ENCODE data around the gene LHX3.

The LHX3 gene

DNA sequence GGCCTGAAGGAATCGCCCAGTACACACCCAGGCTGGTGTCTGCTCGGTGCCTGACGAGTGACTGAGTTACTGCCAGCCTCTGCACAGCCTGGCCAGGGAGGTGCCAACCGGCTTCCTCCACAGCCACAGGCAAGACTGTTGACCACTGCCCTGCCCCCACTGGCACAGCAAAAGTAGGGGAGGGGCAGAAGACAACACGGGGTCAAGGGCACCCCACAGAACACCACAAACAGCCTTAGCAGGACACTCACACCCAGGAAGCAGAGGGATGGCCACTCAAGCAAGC lies 722 bp upstream of the LHX3 start:
- DNase-seq, result no peak

DNA sequence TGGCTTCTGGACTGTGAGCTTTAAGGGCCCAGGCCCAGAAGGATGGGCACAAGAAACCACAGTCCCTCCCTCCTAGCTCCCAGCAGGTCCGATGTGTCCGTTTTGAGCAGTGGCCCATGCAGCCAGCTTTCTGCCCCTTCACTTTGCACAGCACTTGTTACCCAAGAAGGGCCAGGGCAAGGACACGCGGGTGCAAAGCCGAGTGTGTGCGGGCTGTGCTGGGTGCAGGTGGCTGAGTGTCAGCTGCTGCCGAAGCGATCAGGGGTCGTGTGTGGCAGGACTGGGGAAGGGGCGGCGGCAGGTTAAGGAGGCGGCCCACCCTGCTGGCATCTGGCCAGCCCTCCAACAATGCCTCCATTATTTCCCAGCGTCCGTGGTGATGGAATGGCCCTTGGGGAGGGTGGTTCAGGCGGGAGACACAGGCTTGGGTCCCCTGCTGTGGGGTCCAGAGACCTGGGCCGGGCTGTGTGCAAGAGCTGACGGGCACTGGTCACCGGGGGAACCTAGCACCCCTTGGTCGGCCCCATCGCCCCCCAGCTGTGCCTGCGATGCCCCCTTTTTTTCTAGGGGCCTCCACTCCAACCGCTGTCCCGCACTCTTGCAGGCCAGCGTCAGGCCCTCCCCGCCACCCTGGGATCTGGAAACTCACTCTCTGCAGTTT lies 653 bp downstream of the LHX3 start:
- DNase-seq, result no peak

- no peak for DNase-seq
These were observed 1.4 kb downstream of the LHX3 start for GRCh38 chr9:136203408-136204144.

DNA sequence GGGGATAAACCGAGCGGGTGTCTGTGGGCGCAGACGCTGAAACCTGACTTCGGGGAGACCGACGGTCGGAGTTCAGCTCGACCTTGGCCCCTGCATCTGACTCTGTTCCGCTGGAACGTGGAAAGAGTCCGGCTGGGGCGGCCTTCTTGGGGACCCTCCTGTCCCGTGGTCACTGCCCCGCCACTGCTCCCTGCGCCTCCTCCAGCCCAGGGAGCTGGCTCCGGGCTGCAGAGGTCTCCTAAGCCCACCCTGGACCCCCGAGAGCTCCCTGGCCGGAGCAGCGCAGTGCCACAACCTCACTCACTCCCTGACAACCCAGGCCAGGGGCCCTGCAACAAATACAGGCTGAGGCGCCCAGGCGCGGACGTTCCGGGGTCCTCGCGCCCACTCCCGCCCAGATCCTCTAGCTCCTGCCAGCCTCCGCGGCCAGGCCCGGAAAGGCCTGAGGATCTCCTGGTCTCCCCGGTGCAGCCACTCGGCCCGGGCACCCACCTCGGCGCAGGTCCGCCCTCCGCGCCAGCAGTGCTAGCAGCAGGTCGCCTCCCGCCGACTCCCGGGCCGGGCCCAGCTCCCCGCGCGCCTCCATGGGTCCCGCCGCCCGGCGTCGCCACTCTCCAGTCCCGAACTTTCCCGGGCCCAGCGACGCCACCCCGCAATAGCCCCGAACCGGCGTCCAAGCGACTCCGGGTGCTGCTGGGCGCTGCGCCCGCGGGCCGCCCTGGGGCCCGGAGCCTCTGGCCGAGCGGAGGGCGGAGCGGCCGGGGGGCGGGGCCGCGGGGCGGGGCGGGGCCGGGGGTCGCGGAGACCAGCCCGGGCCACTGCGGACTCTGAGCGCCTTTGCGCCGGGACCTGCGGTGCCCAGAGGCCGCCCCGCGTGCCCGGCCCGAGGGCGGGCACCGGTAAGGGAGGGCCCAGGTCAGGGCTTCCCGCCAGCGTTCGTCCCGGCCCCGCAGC lies 2.2 kb downstream of the LHX3 start:
- no peak for DNase-seq

GRCh38 chr9:136201609-136202453 lies 3.1 kb downstream of the LHX3 start:
- no peak for DNase-seq

DNA sequence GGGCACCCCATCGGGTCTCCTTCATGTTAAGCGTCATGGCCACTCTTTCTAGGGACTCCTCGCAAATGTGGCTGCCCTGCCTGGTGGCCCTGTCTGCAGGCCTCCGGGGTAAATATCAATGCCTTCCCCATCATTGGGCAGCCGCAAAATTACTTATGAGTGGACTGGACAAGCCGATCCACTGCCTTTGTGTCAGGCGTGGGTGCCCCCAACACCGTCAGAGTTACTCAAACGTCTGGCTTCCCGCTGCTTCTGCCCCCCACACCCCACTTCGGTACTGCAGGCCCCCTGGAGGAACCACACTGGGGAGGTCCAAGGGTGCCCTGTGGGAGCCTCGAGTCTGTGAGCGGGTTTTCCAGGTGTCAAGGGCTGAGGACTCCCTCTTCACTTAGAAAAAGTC lies 3.8 kb downstream of the LHX3 start:
- no peak for DNase-seq

DNA sequence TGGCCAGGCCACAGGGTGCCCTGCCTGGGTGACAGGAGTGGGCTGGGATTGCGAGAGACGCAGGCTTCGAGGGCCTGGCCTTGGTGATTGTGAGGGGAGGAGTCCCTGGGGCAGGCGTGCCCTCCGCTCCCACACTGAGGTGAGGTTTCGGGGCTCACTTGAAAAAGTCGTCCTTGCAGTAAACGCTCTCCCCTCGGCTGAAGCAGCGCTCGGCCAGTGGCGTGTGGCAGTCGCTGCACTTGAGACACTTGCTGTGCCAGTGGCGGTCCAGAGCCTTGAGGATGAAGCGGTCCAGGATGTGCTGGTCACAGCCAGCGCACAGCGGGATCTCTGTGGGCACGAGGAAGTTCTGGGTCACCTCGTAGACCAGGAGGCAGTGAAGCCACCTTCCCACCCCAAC lies 4.5 kb downstream of the LHX3 start:
- DNase-seq, result no peak

- DNase-seq, result no peak
These were observed 5.3 kb downstream of the LHX3 start for GRCh38 chr9:136199391-136200288.

- no peak for DNase-seq
These were observed 6.3 kb downstream of the LHX3 start for GRCh38 chr9:136198605-136199083.

DNA sequence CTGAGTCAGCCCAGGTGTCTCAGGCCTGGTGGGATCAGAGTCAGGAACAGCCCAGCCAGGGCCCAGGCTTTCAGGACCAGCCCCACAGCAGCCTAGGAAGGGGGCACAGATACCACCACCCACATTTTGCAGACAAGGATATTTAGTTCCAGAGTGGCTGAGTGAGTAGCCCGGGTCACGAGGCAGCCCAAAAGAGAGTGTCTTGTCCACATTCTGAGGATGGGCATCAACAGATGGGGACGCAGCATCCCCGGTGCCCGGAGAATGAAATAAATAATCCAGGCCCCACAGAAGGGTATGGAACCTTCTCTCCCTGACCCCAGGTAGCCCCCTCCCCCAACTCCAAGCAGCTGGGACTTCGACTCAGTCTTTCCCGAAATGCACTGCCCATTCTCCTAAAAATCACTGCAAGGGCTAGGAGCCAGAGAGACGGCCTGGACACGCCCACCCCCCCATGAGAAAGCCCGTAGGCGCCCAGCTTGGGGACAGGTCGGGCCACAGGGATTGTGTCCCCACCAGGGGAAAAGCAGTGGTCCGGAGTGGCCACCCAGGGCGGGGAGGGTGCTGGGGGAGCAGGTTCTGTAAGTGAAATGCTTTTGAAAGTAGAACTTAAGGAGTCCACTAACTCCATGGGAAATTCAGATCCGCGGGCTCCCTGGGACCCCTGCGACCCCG lies 6.9 kb downstream of the LHX3 start:
- DNase-seq, result no peak

DNA sequence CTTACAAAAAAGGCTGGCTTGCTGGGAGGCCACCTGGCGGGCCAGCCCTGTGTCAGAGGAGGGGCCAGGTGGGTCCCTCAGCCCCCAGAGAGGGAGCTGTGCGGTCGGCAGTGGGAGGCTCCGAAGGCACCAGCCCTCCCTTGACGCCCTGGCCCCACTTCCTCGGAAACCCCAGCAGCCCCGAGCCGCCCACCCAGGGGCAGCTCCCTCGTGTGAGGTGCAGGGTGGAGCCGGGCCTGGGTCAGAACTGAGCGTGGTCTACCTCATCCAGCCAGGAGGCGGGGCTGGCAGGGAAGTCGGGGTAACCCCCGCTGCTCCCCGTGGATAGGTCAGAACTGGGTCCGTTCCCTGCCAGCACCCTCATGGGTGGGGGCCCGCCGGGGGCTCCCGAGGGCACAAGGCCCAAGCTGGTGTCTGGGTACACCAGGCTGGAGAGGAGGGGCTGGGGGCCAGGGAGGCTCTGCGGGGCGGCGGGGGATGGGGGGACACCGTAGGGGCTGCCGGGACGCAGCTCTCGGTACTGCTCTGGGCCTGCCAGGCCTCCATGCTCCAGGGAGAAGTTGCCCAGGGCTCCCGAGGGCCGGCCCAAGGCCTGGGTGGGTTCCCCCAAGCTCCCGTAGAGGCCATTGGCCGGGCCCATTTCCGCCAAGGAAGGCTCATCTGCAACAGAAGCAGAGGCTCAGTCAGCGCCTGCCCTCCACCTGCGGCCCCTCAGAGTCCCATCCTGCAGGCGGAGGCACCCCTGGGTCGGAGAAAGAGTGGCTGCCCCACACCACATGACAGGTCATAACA lies 7.6 kb downstream of the LHX3 start:
- no peak for DNase-seq

GRCh38 chr9:136196404-136197083 lies 8.4 kb downstream of the LHX3 start:
- DNase-seq, result no peak

DNA sequence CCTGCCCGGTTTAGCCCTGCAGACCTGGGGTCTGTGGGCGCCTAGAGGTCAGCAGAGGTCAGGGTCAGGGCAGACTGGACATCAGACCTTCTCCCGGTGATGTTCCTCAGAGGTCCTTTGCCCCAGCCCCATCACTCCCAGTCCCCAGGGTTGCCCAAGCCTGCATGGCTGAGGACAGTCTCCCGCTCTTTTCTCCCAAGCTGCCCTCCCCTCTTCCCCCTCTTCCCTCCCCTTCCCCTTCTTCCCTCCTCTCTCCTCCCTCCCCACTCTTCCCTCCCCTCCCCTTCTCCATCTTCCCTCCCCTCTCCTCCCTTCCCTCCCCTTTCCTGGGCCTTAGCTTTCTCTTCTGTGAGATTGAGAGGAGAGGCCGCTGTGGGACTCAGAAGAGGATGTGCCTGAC lies 10.4 kb downstream of the LHX3 start:
- DNase-seq, result no peak

GRCh38 chr9:136193891-136194279 lies 11.0 kb downstream of the LHX3 start:
- no peak for DNase-seq

GRCh38 chr9:136193127-136193890 lies 11.6 kb downstream of the LHX3 start:
- no peak for DNase-seq

DNA sequence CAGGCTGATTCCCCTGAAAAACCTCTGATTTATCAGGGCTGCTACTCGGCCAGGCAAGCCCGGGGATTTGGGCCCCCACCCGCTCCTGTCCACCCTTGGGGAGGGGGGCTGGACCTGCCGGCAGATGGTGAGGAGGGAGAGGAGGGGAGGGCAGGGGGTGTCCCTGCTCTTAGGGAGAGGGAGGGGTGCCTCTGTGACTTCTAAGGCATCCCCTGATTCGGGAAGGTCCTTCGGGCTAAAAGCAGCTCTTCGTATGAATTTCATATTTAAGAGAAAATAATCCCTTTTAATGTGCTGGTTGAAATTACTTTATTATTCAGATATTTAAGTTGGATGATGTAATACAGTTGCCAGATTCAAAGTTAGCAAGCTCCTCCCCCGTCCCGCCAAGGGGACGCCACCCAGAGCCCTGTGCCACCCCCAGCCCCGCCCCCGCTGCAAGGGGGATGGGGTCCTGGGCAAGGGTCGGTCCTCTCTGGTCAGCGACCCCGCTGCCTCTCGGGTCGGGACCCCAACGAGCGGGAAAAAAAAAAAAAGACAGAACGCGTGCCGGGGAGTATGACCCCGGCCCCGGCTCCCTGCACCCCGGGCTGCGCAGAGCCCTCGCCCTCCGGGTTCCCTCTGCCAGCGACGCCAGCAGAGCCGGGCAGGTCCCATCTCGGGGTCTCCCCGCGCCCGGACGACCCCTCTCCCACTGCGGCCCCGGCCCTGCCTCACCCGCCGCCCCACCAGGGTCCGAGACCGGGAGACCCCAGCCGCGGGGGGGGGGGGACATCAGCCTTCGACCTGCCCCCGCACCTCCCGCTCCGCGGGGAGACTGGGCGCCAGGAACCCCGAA lies 12.4 kb downstream of the LHX3 start:
- DNase-seq, result no peak

DNA sequence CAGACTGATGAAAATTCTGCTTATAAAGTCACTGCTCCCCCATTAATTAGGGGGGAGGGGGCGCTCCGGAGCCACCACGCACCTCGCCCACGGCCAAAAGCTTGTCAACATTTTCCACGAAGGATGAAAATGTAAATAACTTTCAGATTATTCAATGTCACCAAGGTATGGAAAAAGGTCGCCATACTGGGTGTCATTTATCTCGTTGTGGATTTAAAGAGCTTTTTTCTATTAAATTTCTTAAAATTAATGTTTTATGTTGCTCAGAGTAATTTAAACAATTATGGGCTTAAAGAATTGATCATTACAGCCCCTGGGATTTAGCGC lies 13.0 kb downstream of the LHX3 start:
- no peak for DNase-seq

All from CD4-positive, alpha-beta T cell treated with Interleukin-6 for 4 hours (primary cell).